Gastroesophageal sphincter (tissue), 3 donors: ENCODE measurements around the gene CHD9NB.

Source experiments
- EP300 ChIP-seq: sonication (generic); formaldehyde crosslinking; IDR thresholded peaks from one replicate; pipeline ENCODE4 v1.6.1; 2017; ENCODE audit warnings: antibody characterized with exemption, mild to moderate bottlenecking
- POLR2A ChIP-seq, 2 donors: fragments of 450-650 bp; IDR thresholded peaks; one replicate each; pipeline ENCODE4 v1.6.1; 2017; ENCODE audit warnings: antibody characterized with exemption in 2 of 2, mild to moderate bottlenecking in 2 of 2, moderate library complexity in 1 of 2
- POLR2AphosphoS5 ChIP-seq: sonication (generic); formaldehyde crosslinking; IDR thresholded peaks from one replicate; pipeline ENCODE4 v1.6.1; 2017; ENCODE audit warnings: antibody characterized with exemption
- TF ChIP-seq, protein P1 (sequence below), 4 experiments: fragments of 200-600 bp in 2 of 4; fragments of 450-650 bp in 2 of 4; sonication (generic) in 1 of 4; IDR thresholded peaks; one replicate each; pipeline ENCODE4 v1.5.1; 2017 to 2019; ENCODE audit warnings: antibody characterized with exemption in 4 of 4, mild to moderate bottlenecking in 2 of 4, moderate library complexity in 2 of 4

DNA sequence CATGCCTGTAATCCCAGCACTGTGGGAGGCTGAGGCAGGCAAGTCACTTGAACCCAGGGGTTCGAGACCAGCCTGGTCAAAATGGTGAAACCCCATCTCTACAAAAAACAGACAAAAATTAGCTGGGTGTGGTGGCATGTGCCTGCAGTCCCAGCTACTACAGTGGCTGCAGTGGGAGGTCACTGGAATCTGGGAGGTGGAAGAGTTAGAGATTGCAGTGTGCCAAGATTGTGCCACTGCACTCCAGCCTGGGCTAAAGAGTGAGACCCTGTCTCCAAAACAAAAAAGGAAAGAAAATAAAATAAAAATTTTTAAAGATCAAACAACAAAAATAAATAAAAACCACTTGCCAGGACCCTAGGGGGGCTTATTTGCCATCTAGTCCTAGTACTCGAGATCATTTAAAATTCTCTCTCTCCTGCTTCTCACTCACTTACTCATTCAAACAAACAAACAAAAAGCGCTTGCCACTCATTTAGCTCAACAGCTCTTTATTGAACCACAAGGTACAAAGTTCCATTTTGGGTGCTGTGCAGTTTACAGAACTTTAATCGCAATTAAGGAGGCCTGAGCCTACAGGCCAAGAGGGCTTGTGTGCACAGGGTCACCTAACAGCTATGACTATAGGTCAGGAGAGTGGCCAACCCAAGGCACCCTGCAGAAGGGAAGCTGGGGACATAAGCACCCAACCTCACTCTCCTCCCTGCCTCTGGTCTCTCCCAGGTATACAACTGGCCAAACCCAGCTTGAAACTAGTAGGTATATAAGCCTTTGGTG is 4.4 kb downstream of the CHD9NB start:
- TF ChIP-seq, protein P1, sequence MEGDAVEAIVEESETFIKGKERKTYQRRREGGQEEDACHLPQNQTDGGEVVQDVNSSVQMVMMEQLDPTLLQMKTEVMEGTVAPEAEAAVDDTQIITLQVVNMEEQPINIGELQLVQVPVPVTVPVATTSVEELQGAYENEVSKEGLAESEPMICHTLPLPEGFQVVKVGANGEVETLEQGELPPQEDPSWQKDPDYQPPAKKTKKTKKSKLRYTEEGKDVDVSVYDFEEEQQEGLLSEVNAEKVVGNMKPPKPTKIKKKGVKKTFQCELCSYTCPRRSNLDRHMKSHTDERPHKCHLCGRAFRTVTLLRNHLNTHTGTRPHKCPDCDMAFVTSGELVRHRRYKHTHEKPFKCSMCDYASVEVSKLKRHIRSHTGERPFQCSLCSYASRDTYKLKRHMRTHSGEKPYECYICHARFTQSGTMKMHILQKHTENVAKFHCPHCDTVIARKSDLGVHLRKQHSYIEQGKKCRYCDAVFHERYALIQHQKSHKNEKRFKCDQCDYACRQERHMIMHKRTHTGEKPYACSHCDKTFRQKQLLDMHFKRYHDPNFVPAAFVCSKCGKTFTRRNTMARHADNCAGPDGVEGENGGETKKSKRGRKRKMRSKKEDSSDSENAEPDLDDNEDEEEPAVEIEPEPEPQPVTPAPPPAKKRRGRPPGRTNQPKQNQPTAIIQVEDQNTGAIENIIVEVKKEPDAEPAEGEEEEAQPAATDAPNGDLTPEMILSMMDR (IDR thresholded peaks at IDR 0.05): no peak
- TF ChIP-seq EP300 (no peak), POLR2AphosphoS5 (no peak), POLR2A (IDR thresholded peaks at IDR 0.05) (no peak)
